Tongue (tissue), 2 donors: ENCODE measurements around the gene EMX1. TPM values are rescaled to one million over a fixed set of nuclear protein-coding genes. Genes with fewer than 3 reads are reported as not detected.

Source experiments
- DNase-seq: peaks from one replicate; pipeline ENCODE4 v3.0.0-alpha.2; 2015
- total RNA-seq: library from RNA; depleted of rRNA; stranded (reverse); fragments of >200 nt; gene quantifications from one replicate; pipeline ENCODE4 v1.2.3, GENCODE V29; 2014

EMX1 gene
- total RNA-seq, 1 donor from 2014 or later = not detected

GRCh38 chr2:72943540-72944395 is 26.4 kb downstream of the EMX1 start:
- DNase-seq = no peak

- DNase-seq = no peak
These were observed 27.6 kb downstream of the EMX1 start for GRCh38 chr2:72944804-72945449.

GRCh38 chr2:72945450-72946019 is 28.2 kb downstream of the EMX1 start:
- DNase-seq = no peak

GRCh38 chr2:72946466-72946865 is 29.1 kb downstream of the EMX1 start:
- no peak for DNase-seq

GRCh38 chr2:72947952-72948830 is 30.9 kb downstream of the EMX1 start:
- DNase-seq = no peak

GRCh38 chr2:72949045-72949444 is 31.7 kb downstream of the EMX1 start:
- DNase-seq = no peak

GRCh38 chr2:72949642-72950041 is 32.3 kb downstream of the EMX1 start:
- DNase-seq = no peak

- no peak for DNase-seq
These were observed 33.4 kb downstream of the EMX1 start for GRCh38 chr2:72950558-72951255.

- no peak for DNase-seq
These were observed 34.2 kb downstream of the EMX1 start for GRCh38 chr2:72951303-72952095.

GRCh38 chr2:72952110-72952823 is 34.9 kb downstream of the EMX1 start:
- DNase-seq = no peak

GRCh38 chr2:72952961-72953360 is 35.6 kb downstream of the EMX1 start:
- no peak for DNase-seq

- DNase-seq = no peak
These were observed 36.2 kb downstream of the EMX1 start for GRCh38 chr2:72953528-72953927.

GRCh38 chr2:72953976-72954375 is 36.7 kb downstream of the EMX1 start:
- DNase-seq = no peak

GRCh38 chr2:72954376-72955227 is 37.3 kb downstream of the EMX1 start:
- peak; percentile 18 for DNase-seq

- DNase-seq = no peak
These were observed 38.1 kb downstream of the EMX1 start for GRCh38 chr2:72955228-72956049.

- no peak for DNase-seq
These were observed 38.7 kb downstream of the EMX1 start for GRCh38 chr2:72956050-72956395.

- no peak for DNase-seq
These were observed 39.6 kb downstream of the EMX1 start for GRCh38 chr2:72956936-72957335.
